Heart right ventricle (tissue), 16 donors: ENCODE data around the gene ALPG. TPM values are rescaled to one million over a fixed set of nuclear protein-coding genes. Genes with fewer than 3 reads are reported as not detected.
"Not testable (repeated sequence)": the region's sequence is repeated elsewhere in the genome, so short reads cannot be mapped to it uniquely, and the experiment has no call there.

ENCODE experiments used
- ATAC-seq, 8 donors: fragments of 200-7000 bp; cut with Tn5 transposase; one replicate each; pipeline ENCODE4 v1.9.1; 2020; ENCODE audit warnings: mild to moderate bottlenecking in 8 of 8, moderate library complexity in 8 of 8, moderate number of reproducible peaks in 1 of 8
- DNase-seq, 2 donors: peaks; one replicate each; pipeline ENCODE4 v3.0.0-alpha.2; 2020
- H3K27ac ChIP-seq, 10 donors: fragments of 200-600 bp; sonication (generic) in 2 of 10; one replicate each; pipeline versions ENCODE4 v1.5.0 to v1.8.0; 2020 to 2022; ENCODE audit warnings: mild to moderate bottlenecking in 3 of 10
- H3K27me3 ChIP-seq, 7 donors: fragments of 200-600 bp; one replicate each; pipeline ENCODE4 v1.8.0; 2021 to 2022; ENCODE audit warnings: mild to moderate bottlenecking in 2 of 7
- H3K36me3 ChIP-seq, 9 donors: fragments of 200-600 bp; sonication (generic) in 1 of 9; one replicate each; pipeline versions ENCODE4 v1.5.0 to v1.8.0; 2020 to 2022; ENCODE audit warnings: mild to moderate bottlenecking in 2 of 9
- H3K4me1 ChIP-seq, 9 donors: fragments of 200-600 bp; sonication (generic) in 1 of 9; one replicate each; pipeline versions ENCODE4 v1.5.0 to v1.8.0; 2020 to 2022; ENCODE audit warnings: mild to moderate bottlenecking in 4 of 9
- H3K4me3 ChIP-seq, 10 donors: fragments of 200-600 bp; sonication (generic) in 2 of 10; one replicate each; pipeline versions ENCODE4 v1.5.0 to v1.8.0; 2020 to 2022; ENCODE audit warnings: mild to moderate bottlenecking in 7 of 10, moderate library complexity in 2 of 10
- H3K9me3 ChIP-seq, 11 donors: fragments of 200-600 bp in 10 of 11; sonication (generic) in 2 of 11; one replicate each; pipeline versions ENCODE4 v1.5.0 to v1.8.0; 2013 to 2022; ENCODE audit warnings: mild to moderate bottlenecking in 2 of 11, control low read depth in 1 of 11, moderate library complexity in 1 of 11
- WGBS, 2 donors: extraction: QIAGEN DNeasy Blood & Tissue Kit; methylation state at CpG; one replicate each; pipeline ENCODE4 v1.1.7; 2013; ENCODE audit warnings: inconsistent platforms in 1 of 2; 5-methylcytosine and 5-hydroxymethylcytosine counted together
- intact Hi-C, 10 donors: fragments of 100-400 bp; cut with DNase I; formaldehyde crosslinking; loops; one replicate each; pipeline versions ENCODE4 v1.11.1 to v1.14.2; 2022
- polyA plus RNA-seq, 2 donors: library from polyadenylated mRNA; stranded (reverse); fragments of 200-250 nt; gene quantifications; one replicate each; pipeline ENCODE4 v1.2.3, GENCODE V29; 2013
- total RNA-seq, 10 donors: library from RNA; stranded (reverse); fragmentation: NEBNext Ultra II Directional in 3 of 10; extraction: Animal tissue kit (Norgen Biotek cat#: 25700) in 3 of 10; gene quantifications; one replicate each; pipeline versions ENCODE4 v1.2.1 to v1.2.4, GENCODE V29; 2021 to 2023
- TF ChIP-seq, protein P1 (sequence below), 9 donors: fragments of 200-600 bp; sonication (generic) in 2 of 9; IDR thresholded peaks; one replicate each; pipeline versions ENCODE4 v1.5.0 to v1.8.0; 2021 to 2022; ENCODE audit warnings: antibody characterized with exemption in 9 of 9, mild to moderate bottlenecking in 5 of 9, moderate library complexity in 1 of 9
- donor health status: Arrhythmogenic right ventricular cardiomyopathy.
- donor health status: ischemic (EF 13 %, LVEDD 7.1; RV severe dilation, severe dysfunction).
- donor health status: healthy with polysubstance abuse.
- donor health status: DM: no; HTN: yes; CAD: no.
- donor health status: DM: no; HTN: no; CAD: no.
- donor health status: ischemic (EF 25% LVEDD 6.9; RV normal size, moderate dysfunction).
- donor health status: ischemic (EF 25% LVEDD 5.7; RV mildly dilated, moderate dysfunction).
- donor health status: healthy.
- donor health status: DM: yes; HTN: yes; CAD: no.
- donor health status: Ischemic cardiomyopathy.
- donor health status: ischemic (EF 35%, LVEDD 5.7; RV mildly dilated, moderate dysfunction).
- donor health status: nonischemic (EF 11% LVEDD 7.7; RV severe dilation, severe dysfunction).
- donor health status: DM: yes; HTN: yes; CAD: no.
- donor health status: PGD.
- donor health status: ischemic (EF 29% LVEDD 5.4; RV normal size, mild dysfunction).
- donor health status: nonischemic (EF 23%, LVEDD 6.1; RV moderate dilation, normal function).

ALPG gene
- total and polyA plus RNA-seq, 12 donors = not detected

DNA sequence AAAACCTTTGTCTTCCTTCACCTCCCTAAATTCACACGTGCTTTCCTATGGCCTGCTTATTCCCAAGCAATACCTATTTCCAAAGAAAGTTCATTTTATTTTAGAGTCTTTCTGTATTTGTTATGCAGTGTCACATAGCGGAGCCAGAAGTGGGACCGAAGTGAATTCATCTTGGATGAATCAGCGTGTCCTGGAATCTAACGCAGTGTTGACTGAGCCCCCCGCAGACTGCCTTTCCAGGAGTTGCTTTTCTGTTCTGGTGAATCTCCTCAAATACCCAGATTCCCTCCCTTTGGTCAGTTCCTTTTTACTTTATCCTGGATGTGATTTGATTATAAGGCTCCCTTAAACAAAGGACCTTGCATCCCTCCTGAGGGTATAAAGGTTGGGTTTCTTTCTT, 17.3 kb upstream of the ALPG start:
- ATAC-seq = no peak
- H3K36me3 ChIP-seq = no peaks in the 10 kb centered on the region
- TF ChIP-seq, protein P1, sequence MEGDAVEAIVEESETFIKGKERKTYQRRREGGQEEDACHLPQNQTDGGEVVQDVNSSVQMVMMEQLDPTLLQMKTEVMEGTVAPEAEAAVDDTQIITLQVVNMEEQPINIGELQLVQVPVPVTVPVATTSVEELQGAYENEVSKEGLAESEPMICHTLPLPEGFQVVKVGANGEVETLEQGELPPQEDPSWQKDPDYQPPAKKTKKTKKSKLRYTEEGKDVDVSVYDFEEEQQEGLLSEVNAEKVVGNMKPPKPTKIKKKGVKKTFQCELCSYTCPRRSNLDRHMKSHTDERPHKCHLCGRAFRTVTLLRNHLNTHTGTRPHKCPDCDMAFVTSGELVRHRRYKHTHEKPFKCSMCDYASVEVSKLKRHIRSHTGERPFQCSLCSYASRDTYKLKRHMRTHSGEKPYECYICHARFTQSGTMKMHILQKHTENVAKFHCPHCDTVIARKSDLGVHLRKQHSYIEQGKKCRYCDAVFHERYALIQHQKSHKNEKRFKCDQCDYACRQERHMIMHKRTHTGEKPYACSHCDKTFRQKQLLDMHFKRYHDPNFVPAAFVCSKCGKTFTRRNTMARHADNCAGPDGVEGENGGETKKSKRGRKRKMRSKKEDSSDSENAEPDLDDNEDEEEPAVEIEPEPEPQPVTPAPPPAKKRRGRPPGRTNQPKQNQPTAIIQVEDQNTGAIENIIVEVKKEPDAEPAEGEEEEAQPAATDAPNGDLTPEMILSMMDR (IDR thresholded peaks at IDR 0.05) = no peak
- WGBS, 2 donors = 42 to 45% methylated on average over 6 of the region's 6 CpGs
- peaks cover 12 to 97% (median 91%) of the 10 kb centered on the region in 7 donors for H3K27me3 ChIP-seq
- H3K27ac ChIP-seq = no peak overlapping the region
- intact Hi-C loops = no loop called here
- no peak overlapping the region for H3K4me3 ChIP-seq
- DNase-seq = no peak
- peaks cover 0 to 24% (median 4%) of the 10 kb centered on the region in 9 donors for H3K4me1 ChIP-seq
- H3K9me3 ChIP-seq = no peaks in the 10 kb centered on the region

DNA sequence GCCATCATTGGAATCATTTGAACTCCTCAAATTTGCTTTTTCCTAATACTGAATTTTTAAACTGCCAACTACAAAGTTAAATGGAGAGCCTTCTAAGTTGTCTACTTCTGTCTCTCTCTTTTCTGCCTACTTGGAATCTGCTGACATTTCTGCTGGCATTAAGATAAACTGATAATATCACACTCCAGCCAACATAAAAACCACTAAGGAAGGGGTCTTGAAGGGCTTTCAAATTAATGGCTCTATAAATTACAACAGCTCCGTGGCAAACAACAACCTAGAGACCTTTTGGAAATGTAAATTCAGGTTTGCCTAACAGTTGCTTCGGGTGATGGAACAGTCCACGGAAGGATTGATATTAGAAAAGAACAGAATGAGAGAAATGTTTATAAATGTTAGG, 16.0 kb upstream of the ALPG start:
- DNase-seq (no peak), ATAC-seq (no peak)
- no peaks in the 10 kb centered on the region for H3K9me3 ChIP-seq
- H3K27ac ChIP-seq = no peak overlapping the region
- no peak overlapping the region for H3K4me3 ChIP-seq
- H3K36me3 ChIP-seq = no peaks in the 10 kb centered on the region
- intact Hi-C loops = no loop called here
- peaks cover 0 to 24% (median 4%) of the 10 kb centered on the region in 9 donors for H3K4me1 ChIP-seq
- TF ChIP-seq, protein P1 (IDR thresholded peaks at IDR 0.05) = no peak
- H3K27me3 ChIP-seq = peaks cover 12 to 95% (median 87%) of the 10 kb centered on the region in 7 donors
- WGBS, 2 donors = 37 to 47% methylated on average over 3 of the region's 3 CpGs

DNA sequence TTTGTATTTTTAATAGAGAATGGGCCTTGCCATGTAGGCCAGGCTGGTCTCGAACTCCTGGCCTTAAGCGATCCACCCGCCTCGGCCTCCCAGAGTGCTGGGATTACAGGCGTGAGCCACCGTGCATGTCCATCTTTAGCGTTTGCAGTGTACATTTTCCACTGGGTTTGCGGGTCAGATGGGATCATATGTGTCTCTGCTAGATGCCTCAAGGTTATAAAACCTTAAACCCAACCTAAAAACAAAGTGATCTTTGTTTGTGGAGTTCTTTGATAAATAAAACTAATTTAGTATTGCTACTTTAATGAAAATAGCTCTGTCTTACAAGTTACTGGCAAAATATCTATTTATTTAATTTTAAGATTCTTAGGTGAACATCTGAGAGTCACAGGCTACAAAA, 13.1 kb upstream of the ALPG start:
- H3K27ac ChIP-seq = no peak overlapping the region
- peaks cover 0 to 95% (median 75%) of the 10 kb centered on the region in 7 donors for H3K27me3 ChIP-seq
- ATAC-seq (no peak), DNase-seq (no peak)
- 90 to 91% methylated on average over 8 of the region's 8 CpGs for WGBS, 2 donors
- intact Hi-C loops = no loop called here
- no peaks in the 10 kb centered on the region for H3K4me1 ChIP-seq
- no peaks in the 10 kb centered on the region for H3K9me3 ChIP-seq
- H3K4me3 ChIP-seq = no peak overlapping the region
- TF ChIP-seq, protein P1 (IDR thresholded peaks at IDR 0.05) = no peak
- no peaks in the 10 kb centered on the region for H3K36me3 ChIP-seq

DNA sequence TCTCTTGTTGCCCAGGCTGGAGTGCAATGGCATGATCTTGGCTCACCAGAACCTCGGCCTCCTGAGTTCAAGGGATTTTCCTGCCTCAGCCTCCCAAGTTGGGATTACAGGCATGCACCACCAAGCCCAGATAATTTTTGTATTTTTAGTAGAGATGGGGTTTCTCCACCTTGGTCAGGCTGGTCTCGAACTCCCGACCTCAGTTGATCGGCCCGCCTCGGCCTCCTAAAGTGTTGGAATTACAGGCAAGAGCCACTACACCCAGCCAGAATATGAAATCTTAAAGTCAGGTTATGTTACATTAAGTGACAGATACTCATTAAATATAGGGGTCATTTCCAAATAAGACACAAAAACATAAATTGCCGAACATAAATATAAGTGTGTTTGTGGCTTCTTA, 12.2 kb upstream of the ALPG start:
- H3K4me1 ChIP-seq, H3K9me3 ChIP-seq, intact Hi-C loops, H3K4me3 ChIP-seq, H3K36me3 ChIP-seq, DNase-seq, H3K27ac ChIP-seq, ATAC-seq: not testable (repeated sequence)
- 91 to 95% methylated on average over 7 of the region's 7 CpGs for WGBS, 2 donors
- H3K27me3 ChIP-seq = peaks cover 0 to 95% (median 75%) of the 10 kb centered on the region in 7 donors

DNA sequence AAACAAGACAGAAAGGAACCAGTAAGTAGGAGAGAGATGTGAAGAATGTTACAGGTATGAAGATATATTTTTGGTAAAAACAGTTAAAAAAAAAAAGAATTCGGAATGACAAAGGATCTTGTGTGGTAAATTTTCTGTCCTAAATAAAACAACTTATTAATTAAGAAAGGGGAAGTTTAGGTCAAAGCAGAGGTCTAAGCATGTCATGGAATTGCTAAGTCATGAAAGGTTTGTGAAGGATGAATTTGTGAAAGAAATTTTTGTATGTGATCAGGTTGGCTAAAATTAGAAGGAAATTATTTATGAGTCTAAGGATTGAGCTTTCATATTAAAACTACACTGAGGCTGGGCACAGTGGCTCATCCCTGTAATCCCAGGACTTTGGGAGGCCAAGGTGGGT, 11.1 kb upstream of the ALPG start:
- ATAC-seq (no peak), DNase-seq (no peak)
- Histone ChIP-seq H3K4me3 (no peak overlapping the region), H3K27me3 (peaks cover 0 to 90% (median 67%) of the 10 kb centered on the region in 7 donors), H3K4me1 (no peaks in the 10 kb centered on the region), H3K27ac (no peak overlapping the region), H3K9me3 (no peaks in the 10 kb centered on the region), H3K36me3 (no peaks in the 10 kb centered on the region)
- WGBS, 2 donors = 80 to 81% methylated on average over 1 of the region's 1 CpG
- TF ChIP-seq, protein P1 (IDR thresholded peaks at IDR 0.05) = no peak
- intact Hi-C loops = no loop called here
